Skeletal muscle satellite cell (primary cell): ENCODE measurements around the gene LTK.

ENCODE experiments used
- H3K27me3 ChIP-seq: 2 replicates; pipeline ENCODE4 v1.7.0; 2013; ENCODE audit warnings: low read length; ENCODE audit not compliant: control insufficient read depth, insufficient read depth
- H3K36me3 ChIP-seq: 2 replicates; pipeline ENCODE4 v1.7.0; 2013; ENCODE audit warnings: mild to moderate bottlenecking, control low read depth, low read length; ENCODE audit not compliant: insufficient read depth
- H3K4me1 ChIP-seq: 2 replicates; pipeline ENCODE4 v1.7.0; 2013; ENCODE audit warnings: low read length; ENCODE audit not compliant: control insufficient read depth, insufficient read depth
- H3K4me2 ChIP-seq: 2 replicates; pipeline ENCODE4 v1.7.0; 2013; ENCODE audit warnings: mild to moderate bottlenecking, low read length
- H3K4me3 ChIP-seq: 2 replicates; pipeline ENCODE4 v1.7.0; 2013; ENCODE audit warnings: low read length
- H3K9ac ChIP-seq: 2 replicates; pipeline ENCODE4 v1.7.0; 2013; ENCODE audit warnings: mild to moderate bottlenecking, low read depth, low read length, moderate library complexity
- H3K9me3 ChIP-seq: replicated peaks from 2 replicates; pipeline ENCODE4 v1.7.0; 2013; ENCODE audit warnings: mild to moderate bottlenecking, control low read depth, low read length

LTK gene

GRCh38 chr15:41521614-41522013 is 8.0 kb upstream of the LTK start:
- H3K36me3 ChIP-seq = peaks cover 43% of the 10 kb centered on the region
- no peak overlapping the region for H3K4me3 ChIP-seq
- H3K9ac ChIP-seq = no peak overlapping the region
- no peaks in the 10 kb centered on the region for H3K4me1 ChIP-seq
- H3K4me2 ChIP-seq = no peak overlapping the region
- no peaks in the 10 kb centered on the region for H3K9me3 ChIP-seq
- H3K27me3 ChIP-seq = no peaks in the 10 kb centered on the region

- Histone ChIP-seq H3K36me3 (peaks cover 40% of the 10 kb centered on the region), H3K9ac (no peak overlapping the region), H3K9me3 (no peaks in the 10 kb centered on the region), H3K27me3 (no peaks in the 10 kb centered on the region), H3K4me3 (no peak overlapping the region), H3K4me1 (no peaks in the 10 kb centered on the region), H3K4me2 (no peak overlapping the region)
Measured at GRCh38 chr15:41520636-41521035, 7.0 kb upstream of the LTK start.

GRCh38 chr15:41517895-41518449 is 4.3 kb upstream of the LTK start:
- Histone ChIP-seq H3K27me3 (peaks cover 10% of the 10 kb centered on the region), H3K4me2 (no peak overlapping the region), H3K9ac (no peak overlapping the region), H3K36me3 (peaks cover 24% of the 10 kb centered on the region), H3K4me1 (peaks cover 10% of the 10 kb centered on the region), H3K9me3 (no peaks in the 10 kb centered on the region), H3K4me3 (no peak overlapping the region)

GRCh38 chr15:41512940-41513505 is 604 bp downstream of the LTK start:
- H3K4me2 ChIP-seq = peak overlapping the region; percentile 57
- peaks cover 13% of the 10 kb centered on the region for H3K36me3 ChIP-seq
- H3K4me3 ChIP-seq = peak overlapping the region; percentile 57
- peaks cover 38% of the 10 kb centered on the region for H3K27me3 ChIP-seq
- no peak overlapping the region for H3K9ac ChIP-seq
- no peaks in the 10 kb centered on the region for H3K9me3 ChIP-seq
- peaks cover 21% of the 10 kb centered on the region for H3K4me1 ChIP-seq

GRCh38 chr15:41512512-41512939 is 1.1 kb downstream of the LTK start:
- H3K4me2 ChIP-seq = peak overlapping the region; percentile 57
- peaks cover 8% of the 10 kb centered on the region for H3K36me3 ChIP-seq
- H3K4me3 ChIP-seq = peak overlapping the region; percentile 57
- peaks cover 38% of the 10 kb centered on the region for H3K27me3 ChIP-seq
- H3K4me1 ChIP-seq = peaks cover 21% of the 10 kb centered on the region
- no peaks in the 10 kb centered on the region for H3K9me3 ChIP-seq
- H3K9ac ChIP-seq = no peak overlapping the region

- Histone ChIP-seq H3K9ac (no peak overlapping the region), H3K9me3 (no peaks in the 10 kb centered on the region), H3K4me1 (peaks cover 21% of the 10 kb centered on the region), H3K27me3 (peaks cover 38% of the 10 kb centered on the region), H3K4me2 (peak overlapping the region; percentile 57), H3K4me3 (no peak overlapping the region), H3K36me3 (peaks cover 2% of the 10 kb centered on the region)
Measured at GRCh38 chr15:41511899-41512369, 1.7 kb downstream of the LTK start.

- no peak overlapping the region for H3K9ac ChIP-seq
- H3K4me3 ChIP-seq = no peak overlapping the region
Measured at GRCh38 chr15:41511331-41511898, 2.2 kb downstream of the LTK start.

GRCh38 chr15:41510728-41511127 is 2.9 kb downstream of the LTK start:
- H3K4me2 ChIP-seq = no peak overlapping the region
- no peak overlapping the region for H3K4me3 ChIP-seq
- peaks cover 21% of the 10 kb centered on the region for H3K4me1 ChIP-seq
- H3K36me3 ChIP-seq = no peaks in the 10 kb centered on the region
- peaks cover 38% of the 10 kb centered on the region for H3K27me3 ChIP-seq
- no peak overlapping the region for H3K9ac ChIP-seq
- no peaks in the 10 kb centered on the region for H3K9me3 ChIP-seq

More at GRCh38 chr15:41511331-41511898, 2.2 kb downstream of the LTK start:
- no peak overlapping the region for H3K4me2 ChIP-seq
- peaks cover 38% of the 10 kb centered on the region for H3K27me3 ChIP-seq
- peaks cover 21% of the 10 kb centered on the region for H3K4me1 ChIP-seq
- no peaks in the 10 kb centered on the region for H3K9me3 ChIP-seq
- H3K36me3 ChIP-seq = no peaks in the 10 kb centered on the region

GRCh38 chr15:41507820-41508290 is 5.8 kb downstream of the LTK start:
- H3K4me2 ChIP-seq = no peak overlapping the region
- H3K27me3 ChIP-seq = peaks cover 31% of the 10 kb centered on the region
- H3K4me3 ChIP-seq = no peak overlapping the region
- H3K9me3 ChIP-seq = no peaks in the 10 kb centered on the region
- peaks cover 10% of the 10 kb centered on the region for H3K4me1 ChIP-seq
- no peaks in the 10 kb centered on the region for H3K36me3 ChIP-seq
- H3K9ac ChIP-seq = no peak overlapping the region

- Histone ChIP-seq H3K36me3 (no peaks in the 10 kb centered on the region), H3K4me2 (no peak overlapping the region), H3K4me1 (peaks cover 9% of the 10 kb centered on the region), H3K4me3 (no peak overlapping the region), H3K9ac (no peak overlapping the region), H3K9me3 (no peaks in the 10 kb centered on the region), H3K27me3 (peaks cover 31% of the 10 kb centered on the region)
Measured at GRCh38 chr15:41506796-41507341, 6.8 kb downstream of the LTK start.

GRCh38 chr15:41505776-41506175 is 7.9 kb downstream of the LTK start:
- Histone ChIP-seq H3K4me3 (no peak overlapping the region), H3K9me3 (no peaks in the 10 kb centered on the region), H3K27me3 (peaks cover 33% of the 10 kb centered on the region), H3K36me3 (no peaks in the 10 kb centered on the region), H3K9ac (no peak overlapping the region), H3K4me1 (peaks cover 17% of the 10 kb centered on the region), H3K4me2 (no peak overlapping the region)
